CMK (cell line): Measurements from ENCODE around the gene AK1.

Experiments used
- DNase-seq: peaks from one replicate; pipeline ENCODE4 v3.0.0-alpha.2; 2010; ENCODE audit warnings: low read depth

The AK1 gene

GRCh38 chr9:127867356-127868277 is 9.9 kb downstream of the AK1 start:
- no peak for DNase-seq

DNA sequence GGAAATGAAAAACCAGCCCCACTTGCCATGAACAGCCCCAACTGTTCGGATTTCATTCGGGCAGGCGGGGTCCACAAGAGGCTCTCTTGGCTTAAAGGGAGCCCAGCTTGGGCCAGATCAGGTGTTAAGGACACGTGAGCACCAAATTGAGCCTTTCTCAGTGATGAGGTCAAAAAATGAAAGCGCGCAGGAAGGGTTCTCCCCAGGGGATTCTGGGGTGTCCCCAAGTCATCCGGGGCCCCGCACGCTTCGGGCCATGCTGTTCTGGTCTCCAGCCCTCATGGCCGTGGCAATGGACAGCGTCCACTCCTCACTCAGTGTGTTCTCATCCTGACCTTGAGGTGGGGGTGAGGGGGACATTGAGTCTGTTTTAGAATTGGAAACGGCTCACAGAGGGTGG is 10.9 kb downstream of the AK1 start:
- no peak for DNase-seq

GRCh38 chr9:127865645-127866464 is 11.6 kb downstream of the AK1 start:
- no peak for DNase-seq

GRCh38 chr9:127863191-127863621 is 14.3 kb downstream of the AK1 start:
- no peak for DNase-seq

DNA sequence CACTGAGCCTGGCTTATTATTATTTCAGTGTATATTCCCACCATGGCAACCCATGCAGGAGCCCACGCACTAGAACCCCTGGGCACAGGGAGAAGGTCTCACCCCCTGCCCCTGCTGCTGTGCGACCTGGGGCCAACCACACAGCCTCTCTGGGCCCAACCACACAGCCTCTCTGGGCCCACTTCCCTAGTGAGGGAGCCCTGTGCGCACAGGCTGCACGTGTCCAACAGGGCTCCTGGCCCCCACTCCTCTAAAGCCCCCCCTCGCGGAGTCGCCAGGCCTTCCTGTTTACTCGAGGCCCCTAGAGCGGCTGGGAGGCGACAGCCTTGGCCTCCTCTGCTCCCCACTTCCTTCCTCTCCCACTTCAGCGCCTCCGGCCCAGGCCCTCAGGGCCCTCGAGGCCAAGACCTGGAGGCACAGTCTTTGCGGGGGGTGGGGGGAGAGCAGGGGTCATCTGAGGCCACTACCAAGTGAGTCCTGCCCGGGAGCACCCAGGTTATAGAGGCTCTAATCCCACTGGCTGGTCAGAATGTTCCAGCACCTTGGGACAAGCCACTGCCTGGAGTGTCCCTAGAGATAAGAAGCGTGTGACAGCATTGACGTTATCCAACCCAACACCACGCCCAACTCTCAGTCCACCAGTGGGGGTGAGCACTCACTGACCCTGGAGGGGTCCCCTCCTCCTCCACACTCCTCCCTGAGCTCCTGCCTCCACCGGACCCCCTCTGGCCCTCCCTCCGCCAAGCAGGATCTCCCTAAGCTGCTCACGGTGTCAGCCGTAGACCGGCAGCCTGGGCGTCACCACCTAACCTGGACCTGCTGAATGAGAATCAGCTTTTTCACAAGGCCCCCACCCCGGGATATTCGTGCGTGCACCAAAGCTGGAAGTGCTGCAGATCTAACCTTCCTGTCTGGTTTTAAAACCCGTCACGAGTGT is 15.1 kb downstream of the AK1 start:
- peak; percentile 96 for DNase-seq

DNA sequence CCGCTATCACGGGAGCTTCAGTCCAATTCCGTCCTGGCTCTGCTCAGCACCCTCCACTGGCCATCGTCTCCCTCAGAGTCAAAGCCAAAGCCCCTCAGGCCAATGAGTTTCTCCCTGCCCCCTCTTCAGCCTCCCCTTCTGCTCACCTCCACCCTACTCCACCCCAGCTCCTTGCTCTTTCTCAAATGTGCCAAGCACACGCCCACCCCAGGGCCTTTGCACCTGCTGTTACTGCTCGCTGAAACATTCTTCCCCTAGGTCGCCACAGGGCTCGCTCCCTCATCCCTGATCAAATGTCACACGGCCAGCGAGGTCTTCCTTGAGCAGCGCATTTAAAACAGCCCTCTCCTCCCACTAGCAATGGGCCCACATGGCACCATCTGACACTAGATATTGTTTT is 16.7 kb downstream of the AK1 start:
- no peak for DNase-seq

- DNase-seq = no peak
These were observed 17.2 kb downstream of the AK1 start for GRCh38 chr9:127860260-127860659.

- peak; percentile 48 for DNase-seq
These were observed 19.4 kb downstream of the AK1 start for GRCh38 chr9:127858041-127858512.

DNA sequence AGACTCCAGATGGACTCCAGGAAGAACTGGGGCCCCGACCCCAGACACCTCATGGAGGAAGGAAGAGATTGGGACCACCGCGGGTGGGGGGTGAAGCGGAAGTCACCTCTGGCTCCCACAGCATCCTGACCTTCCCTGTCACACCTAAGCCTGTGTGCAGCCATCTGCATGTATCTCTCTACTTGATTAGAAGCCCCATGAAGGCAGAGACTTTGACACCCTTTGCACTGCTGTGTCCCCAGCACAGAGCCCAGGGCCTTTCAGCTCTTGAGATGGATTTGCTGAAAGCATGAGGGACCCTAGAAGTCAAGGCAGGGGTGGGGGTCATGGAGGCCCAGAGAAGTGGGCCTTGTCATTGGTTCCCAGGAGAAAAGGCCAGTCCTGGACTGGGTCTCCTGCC is 20.2 kb downstream of the AK1 start:
- no peak for DNase-seq

- DNase-seq = no peak
These were observed 20.8 kb downstream of the AK1 start for GRCh38 chr9:127856729-127857116.

GRCh38 chr9:127856094-127856728 is 21.3 kb downstream of the AK1 start:
- DNase-seq = no peak

- no peak for DNase-seq
These were observed 22.0 kb downstream of the AK1 start for GRCh38 chr9:127855522-127855921.

GRCh38 chr9:127854960-127855359 is 22.5 kb downstream of the AK1 start:
- DNase-seq = no peak

DNA sequence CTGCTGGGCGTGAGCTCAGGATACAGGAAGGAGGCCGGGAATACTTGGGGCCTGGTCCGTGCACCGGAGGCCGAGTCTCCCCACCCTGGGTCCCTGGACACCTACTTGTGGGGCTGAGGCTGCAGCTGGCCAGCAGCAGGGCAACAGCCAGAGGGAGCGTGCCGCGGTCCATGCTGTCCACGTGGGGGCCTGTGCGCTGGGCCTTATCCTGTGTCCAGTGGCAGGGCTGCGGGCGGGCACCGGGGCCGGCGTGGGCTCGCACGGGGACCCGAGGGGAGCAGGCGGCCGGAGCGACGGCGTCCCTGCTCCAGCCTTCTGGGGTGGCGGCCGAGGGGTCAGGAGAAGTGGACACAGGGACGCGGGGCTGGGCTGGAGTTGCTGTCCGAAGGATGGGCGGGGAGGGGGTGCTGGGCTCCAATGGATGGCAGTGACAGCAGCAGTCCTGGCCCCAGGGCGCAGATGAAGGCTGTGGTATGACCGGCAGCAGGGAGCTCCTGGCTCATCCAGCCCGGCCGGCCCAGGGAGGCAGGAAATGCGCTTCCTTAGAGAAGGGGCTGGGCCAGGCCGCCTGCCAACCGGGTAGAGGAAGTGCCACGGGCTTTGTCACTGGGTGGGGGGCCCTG is 23.2 kb downstream of the AK1 start, which contains the start of gene ENG:
Gene ENG, minus strand, starts transcription at position 475 of the 623 bp plus-strand sequence. Its CDS starts 303 bp downstream, at position 172.
- no peak for DNase-seq

DNA sequence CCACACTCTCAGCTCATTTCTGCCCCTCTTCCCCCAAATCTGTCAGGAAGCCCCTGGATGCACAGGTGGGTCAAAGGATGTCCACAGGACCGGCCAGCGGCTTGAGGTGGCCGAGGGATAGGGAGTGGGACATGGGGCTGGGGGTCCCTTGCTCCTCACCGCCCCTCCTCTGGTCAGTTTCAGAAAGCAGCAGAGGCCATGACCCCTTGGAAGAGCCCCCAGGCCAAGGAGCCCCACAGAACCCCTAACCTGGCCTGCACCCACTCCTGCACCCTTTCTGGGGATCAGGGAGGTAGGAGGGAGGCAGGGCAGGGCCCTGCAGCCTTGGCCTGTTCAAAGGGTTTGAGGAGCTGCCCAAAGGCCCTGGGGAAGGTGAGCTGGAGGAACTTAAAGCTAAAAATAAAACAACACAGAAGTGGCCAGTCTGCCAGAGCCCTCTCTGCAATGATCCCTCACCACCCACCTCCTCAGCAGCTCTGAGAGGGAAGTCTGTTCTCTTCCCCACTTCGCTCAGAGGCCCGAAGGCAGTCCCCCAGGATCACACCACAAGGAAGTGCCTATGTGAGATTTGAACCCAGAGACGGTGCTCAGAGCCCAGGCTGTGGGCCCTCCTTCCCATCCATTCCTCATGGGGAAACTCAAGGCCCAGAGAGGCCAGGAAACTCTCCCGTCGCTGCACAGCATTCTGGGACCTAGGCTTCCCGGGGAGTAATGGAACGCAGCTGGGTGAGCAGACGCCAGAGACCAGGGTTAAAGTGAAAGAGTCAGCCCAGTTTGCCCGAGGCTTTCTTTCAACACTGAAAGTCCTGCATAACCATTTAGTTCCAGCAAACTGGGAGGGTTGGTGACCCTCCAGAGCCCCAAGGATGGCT is 23.9 kb downstream of the AK1 start:
- DNase-seq = no peak

DNA sequence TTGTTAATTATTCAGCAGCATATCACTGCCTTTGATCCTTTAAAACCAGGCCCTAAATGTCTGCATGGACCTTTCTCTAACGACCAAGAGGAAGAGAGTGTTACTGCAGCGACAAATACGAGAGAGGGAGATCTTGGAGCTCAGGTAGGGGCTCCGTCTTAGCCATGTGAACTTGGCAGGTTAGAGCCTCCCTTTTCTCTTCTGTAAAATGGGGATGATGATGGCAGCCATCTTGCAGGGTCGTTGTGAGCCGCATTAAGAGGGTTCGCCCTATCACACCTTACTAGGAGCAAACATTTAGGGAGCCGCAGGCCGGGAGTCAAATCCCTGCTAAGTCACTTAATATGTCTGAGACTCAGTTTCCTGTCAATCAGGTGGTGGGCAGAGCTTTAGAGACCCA is 24.6 kb downstream of the AK1 start:
- DNase-seq = no peak

DNA sequence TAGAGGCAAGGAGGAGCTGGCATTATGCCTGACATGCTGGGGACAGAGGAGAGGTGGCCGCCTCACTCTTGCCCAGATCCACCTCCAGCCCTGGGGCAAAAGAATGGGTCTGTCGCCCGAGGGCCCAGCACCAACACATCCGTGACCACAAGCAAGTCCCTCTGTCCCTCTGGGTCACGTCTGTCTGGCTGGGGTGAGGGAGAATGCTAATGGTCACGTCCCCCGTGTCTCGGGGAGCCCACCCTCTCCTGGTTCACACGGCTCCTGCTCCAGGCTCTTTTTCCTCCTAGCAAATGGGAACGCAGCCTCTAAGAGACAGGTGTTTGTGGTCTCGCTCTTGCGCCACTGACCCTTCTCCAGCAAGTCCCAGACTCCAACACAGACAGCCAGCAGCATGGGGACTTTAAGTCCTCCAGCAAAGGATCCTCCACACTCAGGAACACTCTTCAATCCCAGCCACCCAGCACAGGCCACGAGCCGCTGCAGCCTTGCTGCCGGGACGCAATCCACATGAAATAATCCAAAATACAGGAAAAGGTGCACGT is 27.1 kb downstream of the AK1 start:
- no peak for DNase-seq

- no peak for DNase-seq
These were observed 28.5 kb downstream of the AK1 start for GRCh38 chr9:127848756-127849504.
